K562 (cell line): ENCODE measurements around the gene PRMT3. TPM values are rescaled to one million over a fixed set of nuclear protein-coding genes. Genes with fewer than 3 reads are reported as not detected.

ENCODE experiments used
- CCNT2 ChIP-seq: IDR thresholded peaks from 2 replicates; pipeline ENCODE4 v1.6.1; 2011; ENCODE audit warnings: borderline replicate concordance, low read depth, mild to moderate bottlenecking, moderate library complexity, mixed read lengths, low read length; ENCODE audit not compliant: insufficient read length; ENCODE audit errors: extremely low read depth
- CREB5 ChIP-seq: fragments of 250-450 bp; sonication (Bioruptor Pico); IDR thresholded peaks from 2 replicates; pipeline ENCODE4 v1.5.0; 2020; ENCODE audit warnings: mild to moderate bottlenecking
- FOXM1 ChIP-seq, 2 experiments: fragments of 450-650 bp in 1 of 2; sonication (generic) in 1 of 2; formaldehyde crosslinking in 1 of 2; IDR thresholded peaks; 2 replicates each; pipeline versions ENCODE4 v1.6.1 to v1.9.0; 2017 to 2022; ENCODE audit warnings: low read depth in 2 of 2, mild to moderate bottlenecking in 2 of 2, missing genetic modification reagents in 1 of 2, moderate library complexity in 1 of 2
- HDAC2 ChIP-seq: fragments of 450-650 bp; IDR thresholded peaks from 2 replicates; pipeline ENCODE4 v1.6.1; 2016; ENCODE audit warnings: mild to moderate bottlenecking
- ILK ChIP-seq: fragments of 450-650 bp; IDR thresholded peaks from 2 replicates; pipeline ENCODE4 v1.6.1; 2016; ENCODE audit warnings: missing genetic modification characterization, low read depth, mild to moderate bottlenecking, missing compliant biosample characterization, moderate library complexity, borderline replicate concordance
- MAFF ChIP-seq: IDR thresholded peaks from 2 replicates; pipeline ENCODE4 v1.6.1; 2012; ENCODE audit warnings: low read length, improper control_type of control experiment
- MTA3 ChIP-seq: fragments of 450-650 bp; formaldehyde crosslinking; IDR thresholded peaks from 2 replicates; pipeline ENCODE4 v1.6.1; 2017; ENCODE audit warnings: mild to moderate bottlenecking, borderline replicate concordance
- PHF21A ChIP-seq: fragments of 450-650 bp; IDR thresholded peaks from 2 replicates; pipeline ENCODE4 v1.6.1; 2017; ENCODE audit warnings: low read depth, borderline replicate concordance
- SRSF1 ChIP-seq: fragments of 200-400 bp; formaldehyde crosslinking; IDR thresholded peaks from 2 replicates; pipeline ENCODE4 v1.6.1; 2017; ENCODE audit warnings: mild to moderate bottlenecking, low read depth, low read length, moderate library complexity
- TAF15 ChIP-seq: fragments of 200-400 bp; formaldehyde crosslinking; IDR thresholded peaks from 2 replicates; pipeline ENCODE4 v1.6.1; 2017; ENCODE audit warnings: mild to moderate bottlenecking, low read depth, low read length, moderate library complexity
- ZNF263 ChIP-seq: sonication (generic); formaldehyde crosslinking; IDR thresholded peaks from 2 replicates; pipeline ENCODE4 v1.8.0; 2022; ENCODE audit warnings: mild to moderate bottlenecking, missing genetic modification reagents, borderline replicate concordance
- ZNF436 ChIP-seq: fragments of 250-450, 450-650 bp; sonication (Bioruptor Pico); formaldehyde crosslinking; IDR thresholded peaks from 2 replicates; pipeline ENCODE4 v1.7.0; 2020; ENCODE audit warnings: mild to moderate bottlenecking
- polyA plus RNA-seq, 8 experiments: library from polyadenylated mRNA; depleted of rRNA in 4 of 8; stranded (reverse) in 5 of 8; unstranded in 3 of 8; fragments of >200 nt; fragmentation: Nextera tagmentation in 2 of 8; fragmentation: Illumina TruSeq in 1 of 8; extraction: Ambion mirVana in 2 of 8; extraction: Trizol in 1 of 8; gene quantifications; 2 replicates each; pipeline versions ENCODE4 v1.2.1 to v1.2.3, GENCODE V29; 2011 to 2014; ENCODE audit warnings: inconsistent platforms in 1 of 8, missing spikeins in 1 of 8
- total RNA-seq, 7 experiments: library from RNA; depleted of rRNA in 6 of 7; stranded (reverse); fragments of >200 nt in 6 of 7; fragmentation: Illumina TruSeq in 2 of 7; extraction: Trizol in 2 of 7; gene quantifications; 2 replicates each; pipeline versions ENCODE4 v1.2.1 to v1.2.3, GENCODE V29; 2011 to 2021; ENCODE audit warnings: low replicate concordance in 1 of 7
- TF ChIP-seq, protein P1 (sequence below): fragments of 200-600 bp; sonication (generic); IDR thresholded peaks from one replicate; pipeline ENCODE4 v1.6.1; 2012; ENCODE audit warnings: mild to moderate bottlenecking, low read depth, low read length, inconsistent platforms

Gene PRMT3
- total and polyA plus RNA-seq, 9 of the 15 experiments (the other 6 are each of a cell fraction or from before 2014, with no cell fraction given), result 24.0 to 62.1 (median 44.7) TPM

- TF ChIP-seq ILK (tag) (no peak), TAF15 (no peak), MAFF (no peak), CCNT2 (peak; percentile 74), MTA3 (peak; percentile 81; the same call in 1 of the 2 replicates), SRSF1 (no peak), FOXM1 (IDR thresholded peaks at IDR 0.05; ENCODE audit: low read depth) (peak; percentile 53; the same call in 1 of the 2 replicates), FOXM1 (CRISPR knock-in tag; IDR thresholded peaks at IDR 0.05; ENCODE audit: low read depth) (peak; percentile 76; the same call in 1 of the 2 replicates), HDAC2 (peak; percentile 55; the same call in 1 of the 2 replicates), ZNF436 (CRISPR knock-in tag) (no peak), PHF21A (no peak; the same call in 1 of the 2 replicates), CREB5 (CRISPR knock-in tag) (no peak), ZNF263 (0 out of 2 replicates have a peak, but pooled peaks have one; percentile 75)
- TF ChIP-seq, protein P1, sequence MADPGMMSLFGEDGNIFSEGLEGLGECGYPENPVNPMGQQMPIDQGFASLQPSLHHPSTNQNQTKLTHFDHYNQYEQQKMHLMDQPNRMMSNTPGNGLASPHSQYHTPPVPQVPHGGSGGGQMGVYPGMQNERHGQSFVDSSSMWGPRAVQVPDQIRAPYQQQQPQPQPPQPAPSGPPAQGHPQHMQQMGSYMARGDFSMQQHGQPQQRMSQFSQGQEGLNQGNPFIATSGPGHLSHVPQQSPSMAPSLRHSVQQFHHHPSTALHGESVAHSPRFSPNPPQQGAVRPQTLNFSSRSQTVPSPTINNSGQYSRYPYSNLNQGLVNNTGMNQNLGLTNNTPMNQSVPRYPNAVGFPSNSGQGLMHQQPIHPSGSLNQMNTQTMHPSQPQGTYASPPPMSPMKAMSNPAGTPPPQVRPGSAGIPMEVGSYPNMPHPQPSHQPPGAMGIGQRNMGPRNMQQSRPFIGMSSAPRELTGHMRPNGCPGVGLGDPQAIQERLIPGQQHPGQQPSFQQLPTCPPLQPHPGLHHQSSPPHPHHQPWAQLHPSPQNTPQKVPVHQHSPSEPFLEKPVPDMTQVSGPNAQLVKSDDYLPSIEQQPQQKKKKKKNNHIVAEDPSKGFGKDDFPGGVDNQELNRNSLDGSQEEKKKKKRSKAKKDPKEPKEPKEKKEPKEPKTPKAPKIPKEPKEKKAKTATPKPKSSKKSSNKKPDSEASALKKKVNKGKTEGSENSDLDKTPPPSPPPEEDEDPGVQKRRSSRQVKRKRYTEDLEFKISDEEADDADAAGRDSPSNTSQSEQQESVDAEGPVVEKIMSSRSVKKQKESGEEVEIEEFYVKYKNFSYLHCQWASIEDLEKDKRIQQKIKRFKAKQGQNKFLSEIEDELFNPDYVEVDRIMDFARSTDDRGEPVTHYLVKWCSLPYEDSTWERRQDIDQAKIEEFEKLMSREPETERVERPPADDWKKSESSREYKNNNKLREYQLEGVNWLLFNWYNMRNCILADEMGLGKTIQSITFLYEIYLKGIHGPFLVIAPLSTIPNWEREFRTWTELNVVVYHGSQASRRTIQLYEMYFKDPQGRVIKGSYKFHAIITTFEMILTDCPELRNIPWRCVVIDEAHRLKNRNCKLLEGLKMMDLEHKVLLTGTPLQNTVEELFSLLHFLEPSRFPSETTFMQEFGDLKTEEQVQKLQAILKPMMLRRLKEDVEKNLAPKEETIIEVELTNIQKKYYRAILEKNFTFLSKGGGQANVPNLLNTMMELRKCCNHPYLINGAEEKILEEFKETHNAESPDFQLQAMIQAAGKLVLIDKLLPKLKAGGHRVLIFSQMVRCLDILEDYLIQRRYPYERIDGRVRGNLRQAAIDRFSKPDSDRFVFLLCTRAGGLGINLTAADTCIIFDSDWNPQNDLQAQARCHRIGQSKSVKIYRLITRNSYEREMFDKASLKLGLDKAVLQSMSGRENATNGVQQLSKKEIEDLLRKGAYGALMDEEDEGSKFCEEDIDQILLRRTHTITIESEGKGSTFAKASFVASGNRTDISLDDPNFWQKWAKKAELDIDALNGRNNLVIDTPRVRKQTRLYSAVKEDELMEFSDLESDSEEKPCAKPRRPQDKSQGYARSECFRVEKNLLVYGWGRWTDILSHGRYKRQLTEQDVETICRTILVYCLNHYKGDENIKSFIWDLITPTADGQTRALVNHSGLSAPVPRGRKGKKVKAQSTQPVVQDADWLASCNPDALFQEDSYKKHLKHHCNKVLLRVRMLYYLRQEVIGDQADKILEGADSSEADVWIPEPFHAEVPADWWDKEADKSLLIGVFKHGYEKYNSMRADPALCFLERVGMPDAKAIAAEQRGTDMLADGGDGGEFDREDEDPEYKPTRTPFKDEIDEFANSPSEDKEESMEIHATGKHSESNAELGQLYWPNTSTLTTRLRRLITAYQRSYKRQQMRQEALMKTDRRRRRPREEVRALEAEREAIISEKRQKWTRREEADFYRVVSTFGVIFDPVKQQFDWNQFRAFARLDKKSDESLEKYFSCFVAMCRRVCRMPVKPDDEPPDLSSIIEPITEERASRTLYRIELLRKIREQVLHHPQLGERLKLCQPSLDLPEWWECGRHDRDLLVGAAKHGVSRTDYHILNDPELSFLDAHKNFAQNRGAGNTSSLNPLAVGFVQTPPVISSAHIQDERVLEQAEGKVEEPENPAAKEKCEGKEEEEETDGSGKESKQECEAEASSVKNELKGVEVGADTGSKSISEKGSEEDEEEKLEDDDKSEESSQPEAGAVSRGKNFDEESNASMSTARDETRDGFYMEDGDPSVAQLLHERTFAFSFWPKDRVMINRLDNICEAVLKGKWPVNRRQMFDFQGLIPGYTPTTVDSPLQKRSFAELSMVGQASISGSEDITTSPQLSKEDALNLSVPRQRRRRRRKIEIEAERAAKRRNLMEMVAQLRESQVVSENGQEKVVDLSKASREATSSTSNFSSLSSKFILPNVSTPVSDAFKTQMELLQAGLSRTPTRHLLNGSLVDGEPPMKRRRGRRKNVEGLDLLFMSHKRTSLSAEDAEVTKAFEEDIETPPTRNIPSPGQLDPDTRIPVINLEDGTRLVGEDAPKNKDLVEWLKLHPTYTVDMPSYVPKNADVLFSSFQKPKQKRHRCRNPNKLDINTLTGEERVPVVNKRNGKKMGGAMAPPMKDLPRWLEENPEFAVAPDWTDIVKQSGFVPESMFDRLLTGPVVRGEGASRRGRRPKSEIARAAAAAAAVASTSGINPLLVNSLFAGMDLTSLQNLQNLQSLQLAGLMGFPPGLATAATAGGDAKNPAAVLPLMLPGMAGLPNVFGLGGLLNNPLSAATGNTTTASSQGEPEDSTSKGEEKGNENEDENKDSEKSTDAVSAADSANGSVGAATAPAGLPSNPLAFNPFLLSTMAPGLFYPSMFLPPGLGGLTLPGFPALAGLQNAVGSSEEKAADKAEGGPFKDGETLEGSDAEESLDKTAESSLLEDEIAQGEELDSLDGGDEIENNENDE, result no peak
Observed at GRCh38 chr11:20387261-20388095, at the start of gene PRMT3 (continued).
